WTC11 (cell line): ENCODE measurements around the gene MPDZ.

Experiments used
- ELF4 ChIP-seq: sonication (generic); formaldehyde crosslinking; IDR thresholded peaks from 2 replicates; pipeline ENCODE4 v1.8.1; 2022; ENCODE audit warnings: low read depth, mild to moderate bottlenecking, moderate library complexity, missing genetic modification reagents
- KAT7 ChIP-seq: sonication (generic); formaldehyde crosslinking; IDR thresholded peaks from 2 replicates; pipeline ENCODE4 v1.8.1; 2023; ENCODE audit warnings: missing genetic modification reagents, mild to moderate bottlenecking, borderline replicate concordance
- TF ChIP-seq, protein P1 (sequence below): sonication (generic); formaldehyde crosslinking; IDR thresholded peaks from 2 replicates; pipeline ENCODE4 v1.8.0; 2022; ENCODE audit warnings: mild to moderate bottlenecking, missing genetic modification reagents
- TF ChIP-seq, protein P2 (sequence below): fragments of 200-600 bp; IDR thresholded peaks from 2 replicates; pipeline ENCODE4 v1.8.0; 2022; ENCODE audit warnings: antibody characterized with exemption

DNA sequence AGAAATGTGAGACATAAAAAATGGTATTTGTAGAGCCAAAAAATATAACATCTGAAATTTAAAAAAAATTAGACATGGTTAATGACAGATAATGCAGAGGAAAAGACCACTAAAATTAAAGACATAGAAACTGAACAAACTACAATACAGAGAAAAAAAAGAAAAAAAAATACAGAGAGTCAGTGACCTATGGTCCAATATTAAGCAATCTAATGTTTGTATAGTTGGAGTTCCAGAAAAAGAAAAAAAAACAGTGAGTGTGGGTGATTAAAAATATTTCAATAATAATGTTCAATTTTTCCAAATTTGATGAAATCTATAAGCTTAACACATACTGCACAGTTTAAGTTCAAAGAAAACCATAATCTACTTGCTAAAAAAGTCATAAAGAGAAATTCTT, 207.6 kb downstream of the MPDZ start:
- TF ChIP-seq, protein P1, sequence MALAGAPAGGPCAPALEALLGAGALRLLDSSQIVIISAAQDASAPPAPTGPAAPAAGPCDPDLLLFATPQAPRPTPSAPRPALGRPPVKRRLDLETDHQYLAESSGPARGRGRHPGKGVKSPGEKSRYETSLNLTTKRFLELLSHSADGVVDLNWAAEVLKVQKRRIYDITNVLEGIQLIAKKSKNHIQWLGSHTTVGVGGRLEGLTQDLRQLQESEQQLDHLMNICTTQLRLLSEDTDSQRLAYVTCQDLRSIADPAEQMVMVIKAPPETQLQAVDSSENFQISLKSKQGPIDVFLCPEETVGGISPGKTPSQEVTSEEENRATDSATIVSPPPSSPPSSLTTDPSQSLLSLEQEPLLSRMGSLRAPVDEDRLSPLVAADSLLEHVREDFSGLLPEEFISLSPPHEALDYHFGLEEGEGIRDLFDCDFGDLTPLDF (CRISPR knock-in tag), result no peak
- TF ChIP-seq, protein P2, sequence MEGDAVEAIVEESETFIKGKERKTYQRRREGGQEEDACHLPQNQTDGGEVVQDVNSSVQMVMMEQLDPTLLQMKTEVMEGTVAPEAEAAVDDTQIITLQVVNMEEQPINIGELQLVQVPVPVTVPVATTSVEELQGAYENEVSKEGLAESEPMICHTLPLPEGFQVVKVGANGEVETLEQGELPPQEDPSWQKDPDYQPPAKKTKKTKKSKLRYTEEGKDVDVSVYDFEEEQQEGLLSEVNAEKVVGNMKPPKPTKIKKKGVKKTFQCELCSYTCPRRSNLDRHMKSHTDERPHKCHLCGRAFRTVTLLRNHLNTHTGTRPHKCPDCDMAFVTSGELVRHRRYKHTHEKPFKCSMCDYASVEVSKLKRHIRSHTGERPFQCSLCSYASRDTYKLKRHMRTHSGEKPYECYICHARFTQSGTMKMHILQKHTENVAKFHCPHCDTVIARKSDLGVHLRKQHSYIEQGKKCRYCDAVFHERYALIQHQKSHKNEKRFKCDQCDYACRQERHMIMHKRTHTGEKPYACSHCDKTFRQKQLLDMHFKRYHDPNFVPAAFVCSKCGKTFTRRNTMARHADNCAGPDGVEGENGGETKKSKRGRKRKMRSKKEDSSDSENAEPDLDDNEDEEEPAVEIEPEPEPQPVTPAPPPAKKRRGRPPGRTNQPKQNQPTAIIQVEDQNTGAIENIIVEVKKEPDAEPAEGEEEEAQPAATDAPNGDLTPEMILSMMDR, result no peak
- TF ChIP-seq KAT7 (no peak), ELF4 (CRISPR knock-in tag) (no peak)
